Osteoblast (primary cell): ENCODE measurements around the gene HHIPL1. TPM values are rescaled to one million over a fixed set of nuclear protein-coding genes. Genes with fewer than 3 reads are reported as not detected.

Experiments used
- DNase-seq: peaks from one replicate; pipeline ENCODE4 v3.0.0; 2011; ENCODE audit warnings: low spot score, mixed read lengths; ENCODE audit not compliant: insufficient read length; ENCODE audit errors: missing footprints
- H2AFZ ChIP-seq: 2 replicates; pipeline ENCODE4 v1.6.0; 2011; ENCODE audit warnings: mild to moderate bottlenecking, low read length
- H3K27ac ChIP-seq: 2 replicates; pipeline ENCODE4 v1.5.1; 2011; ENCODE audit warnings: mild to moderate bottlenecking, low read depth, low read length, moderate library complexity
- H3K27me3 ChIP-seq: 2 replicates; pipeline ENCODE4 v1.6.0; 2012; ENCODE audit warnings: mild to moderate bottlenecking, control low read depth, inconsistent platforms, low read length, moderate library complexity; ENCODE audit not compliant: insufficient read depth
- H3K36me3 ChIP-seq: 2 replicates; pipeline ENCODE4 v1.5.1; 2011; ENCODE audit warnings: mild to moderate bottlenecking, low read length, control low read depth, moderate library complexity; ENCODE audit not compliant: insufficient read depth
- H3K4me1 ChIP-seq: 2 replicates; pipeline ENCODE4 v1.5.1; 2011; ENCODE audit warnings: mild to moderate bottlenecking, low read length, control low read depth, moderate library complexity; ENCODE audit not compliant: insufficient read depth
- H3K4me2 ChIP-seq: 2 replicates; pipeline ENCODE4 v1.6.0; 2011; ENCODE audit warnings: mild to moderate bottlenecking, low read length; ENCODE audit not compliant: insufficient read depth
- H3K4me3 ChIP-seq: fragments of 200-600 bp; sonication (generic); 3 replicates; pipeline ENCODE4 v1.5.1; 2012; ENCODE audit warnings: mild to moderate bottlenecking, low read length, inconsistent platforms; ENCODE audit not compliant: insufficient read depth
- H3K79me2 ChIP-seq: 2 replicates; pipeline ENCODE4 v1.6.0; 2012; ENCODE audit warnings: mild to moderate bottlenecking, low read length, control low read depth, inconsistent platforms; ENCODE audit not compliant: insufficient read depth
- H3K9me3 ChIP-seq: 2 replicates; pipeline ENCODE4 v1.5.1; 2011; ENCODE audit warnings: low read depth, low read length, control low read depth
- H4K20me1 ChIP-seq: 2 replicates; pipeline ENCODE4 v1.6.0; 2012; ENCODE audit warnings: mild to moderate bottlenecking, low read length, control low read depth; ENCODE audit not compliant: insufficient read depth
- total RNA-seq: library from RNA; depleted of rRNA; stranded (reverse); fragments of >200 nt; gene quantifications from 2 replicates; pipeline ENCODE4 v1.2.3, GENCODE V29; 2012
- TF ChIP-seq, protein P1 (sequence below): IDR thresholded peaks from 2 replicates; pipeline ENCODE4 v1.5.1; 2011; ENCODE audit warnings: mild to moderate bottlenecking, low read depth, low read length, moderate library complexity; ENCODE audit errors: extremely low read depth

HHIPL1 gene
- total RNA-seq, 1 donor, result 12.3 TPM

DNA sequence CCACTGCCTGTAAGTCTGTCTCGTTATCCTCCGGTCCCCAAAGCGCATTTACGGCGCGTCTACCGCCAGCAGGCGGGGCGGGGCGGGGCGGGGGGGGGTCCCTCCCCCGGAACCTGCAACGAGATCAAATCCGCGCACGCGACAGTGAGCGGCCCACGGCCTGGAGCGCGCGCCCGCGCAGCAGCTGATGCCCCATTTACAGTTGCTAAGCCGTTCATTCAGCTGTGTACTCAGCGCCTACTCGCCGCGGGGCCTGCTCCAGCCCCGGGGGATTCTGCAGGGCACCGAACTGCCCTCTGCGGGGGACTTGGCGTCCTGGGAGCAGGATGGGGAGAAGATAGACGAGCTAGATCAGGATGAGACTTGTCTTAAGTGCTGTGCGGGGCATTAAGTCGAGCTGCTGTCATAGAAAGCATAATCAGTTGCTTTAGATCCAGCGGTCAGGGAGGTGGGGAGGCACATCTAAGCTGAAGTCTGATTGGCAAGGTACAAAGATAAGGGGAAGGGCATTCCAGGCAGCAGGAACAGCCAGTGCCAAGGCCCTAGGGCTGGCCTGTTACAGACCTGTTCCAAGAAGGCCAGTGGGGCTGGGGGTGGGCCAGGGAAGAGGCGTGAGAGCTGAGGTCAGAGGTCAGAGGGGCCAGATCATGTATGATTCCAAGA, 39.5 kb upstream of the HHIPL1 start:
- peak; percentile 97 for DNase-seq
- Histone ChIP-seq H3K27me3 (no peaks in the 10 kb centered on the region), H3K79me2 (peaks cover 24% of the 10 kb centered on the region), H2AFZ (peak overlapping the region; percentile 88), H4K20me1 (peaks cover 6% of the 10 kb centered on the region), H3K4me3 (peak overlapping the region; percentile 84), H3K27ac (no peak overlapping the region), H3K4me2 (peak overlapping the region; percentile 85), H3K4me1 (peaks cover 21% of the 10 kb centered on the region), H3K9me3 (no peaks in the 10 kb centered on the region), H3K36me3 (no peaks in the 10 kb centered on the region)
- TF ChIP-seq, protein P1, sequence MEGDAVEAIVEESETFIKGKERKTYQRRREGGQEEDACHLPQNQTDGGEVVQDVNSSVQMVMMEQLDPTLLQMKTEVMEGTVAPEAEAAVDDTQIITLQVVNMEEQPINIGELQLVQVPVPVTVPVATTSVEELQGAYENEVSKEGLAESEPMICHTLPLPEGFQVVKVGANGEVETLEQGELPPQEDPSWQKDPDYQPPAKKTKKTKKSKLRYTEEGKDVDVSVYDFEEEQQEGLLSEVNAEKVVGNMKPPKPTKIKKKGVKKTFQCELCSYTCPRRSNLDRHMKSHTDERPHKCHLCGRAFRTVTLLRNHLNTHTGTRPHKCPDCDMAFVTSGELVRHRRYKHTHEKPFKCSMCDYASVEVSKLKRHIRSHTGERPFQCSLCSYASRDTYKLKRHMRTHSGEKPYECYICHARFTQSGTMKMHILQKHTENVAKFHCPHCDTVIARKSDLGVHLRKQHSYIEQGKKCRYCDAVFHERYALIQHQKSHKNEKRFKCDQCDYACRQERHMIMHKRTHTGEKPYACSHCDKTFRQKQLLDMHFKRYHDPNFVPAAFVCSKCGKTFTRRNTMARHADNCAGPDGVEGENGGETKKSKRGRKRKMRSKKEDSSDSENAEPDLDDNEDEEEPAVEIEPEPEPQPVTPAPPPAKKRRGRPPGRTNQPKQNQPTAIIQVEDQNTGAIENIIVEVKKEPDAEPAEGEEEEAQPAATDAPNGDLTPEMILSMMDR, result no peak

DNA sequence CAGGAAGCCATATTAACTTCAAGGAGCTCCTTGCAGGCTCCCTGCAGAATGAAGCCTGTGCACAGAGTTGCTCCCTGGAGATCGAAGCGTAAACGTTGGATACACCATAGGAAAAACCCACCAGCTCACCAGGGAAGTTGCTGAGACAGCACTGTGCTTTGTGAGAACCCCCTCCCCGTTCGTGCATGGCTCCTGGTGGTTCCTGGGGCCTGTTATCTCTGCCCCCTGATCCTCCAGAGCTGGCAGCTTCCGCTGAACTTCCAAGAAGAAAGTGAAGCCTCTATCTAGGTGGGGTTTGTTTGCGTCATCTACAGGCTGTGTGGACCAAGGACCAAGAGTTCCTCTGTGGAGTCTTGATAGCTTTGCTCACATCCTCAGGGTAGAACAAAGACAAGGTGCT, 38.6 kb upstream of the HHIPL1 start:
- Histone ChIP-seq H3K79me2 (peaks cover 15% of the 10 kb centered on the region), H3K27ac (no peak overlapping the region), H3K9me3 (no peaks in the 10 kb centered on the region), H3K36me3 (no peaks in the 10 kb centered on the region), H3K4me3 (no peak overlapping the region), H2AFZ (no peak overlapping the region), H4K20me1 (peaks cover 4% of the 10 kb centered on the region), H3K27me3 (no peaks in the 10 kb centered on the region), H3K4me1 (peaks cover 18% of the 10 kb centered on the region), H3K4me2 (no peak overlapping the region)
- no peak for DNase-seq
- TF ChIP-seq, protein P1, result no peak

DNA sequence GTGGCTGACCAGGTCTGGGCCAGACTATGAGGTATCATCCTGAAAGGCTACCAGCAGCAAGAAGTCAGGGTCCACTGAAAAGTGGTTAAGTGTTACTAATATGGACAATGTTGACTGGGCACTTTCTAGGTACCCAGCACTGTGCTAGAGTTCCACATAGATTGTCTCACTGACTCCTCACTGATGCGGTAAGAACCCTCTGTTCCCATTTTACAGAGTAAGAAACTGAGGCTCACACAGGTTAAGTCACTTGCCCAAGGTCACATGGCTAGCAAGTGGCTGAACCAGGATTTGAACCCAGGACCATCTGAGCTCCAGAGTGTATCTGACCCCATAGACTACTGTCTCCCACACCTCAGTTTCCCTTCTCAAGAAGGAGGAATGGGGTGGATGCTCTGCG, 36.3 kb upstream of the HHIPL1 start:
- Histone ChIP-seq H2AFZ (no peak overlapping the region), H3K4me1 (peaks cover 12% of the 10 kb centered on the region), H3K36me3 (no peaks in the 10 kb centered on the region), H3K27me3 (no peaks in the 10 kb centered on the region), H3K4me3 (no peak overlapping the region), H3K79me2 (peaks cover under 1% of the 10 kb centered on the region), H3K27ac (no peak overlapping the region), H4K20me1 (peaks cover 4% of the 10 kb centered on the region), H3K9me3 (no peaks in the 10 kb centered on the region), H3K4me2 (no peak overlapping the region)
- TF ChIP-seq, protein P1, result no peak
- peak; percentile 17 for DNase-seq

DNA sequence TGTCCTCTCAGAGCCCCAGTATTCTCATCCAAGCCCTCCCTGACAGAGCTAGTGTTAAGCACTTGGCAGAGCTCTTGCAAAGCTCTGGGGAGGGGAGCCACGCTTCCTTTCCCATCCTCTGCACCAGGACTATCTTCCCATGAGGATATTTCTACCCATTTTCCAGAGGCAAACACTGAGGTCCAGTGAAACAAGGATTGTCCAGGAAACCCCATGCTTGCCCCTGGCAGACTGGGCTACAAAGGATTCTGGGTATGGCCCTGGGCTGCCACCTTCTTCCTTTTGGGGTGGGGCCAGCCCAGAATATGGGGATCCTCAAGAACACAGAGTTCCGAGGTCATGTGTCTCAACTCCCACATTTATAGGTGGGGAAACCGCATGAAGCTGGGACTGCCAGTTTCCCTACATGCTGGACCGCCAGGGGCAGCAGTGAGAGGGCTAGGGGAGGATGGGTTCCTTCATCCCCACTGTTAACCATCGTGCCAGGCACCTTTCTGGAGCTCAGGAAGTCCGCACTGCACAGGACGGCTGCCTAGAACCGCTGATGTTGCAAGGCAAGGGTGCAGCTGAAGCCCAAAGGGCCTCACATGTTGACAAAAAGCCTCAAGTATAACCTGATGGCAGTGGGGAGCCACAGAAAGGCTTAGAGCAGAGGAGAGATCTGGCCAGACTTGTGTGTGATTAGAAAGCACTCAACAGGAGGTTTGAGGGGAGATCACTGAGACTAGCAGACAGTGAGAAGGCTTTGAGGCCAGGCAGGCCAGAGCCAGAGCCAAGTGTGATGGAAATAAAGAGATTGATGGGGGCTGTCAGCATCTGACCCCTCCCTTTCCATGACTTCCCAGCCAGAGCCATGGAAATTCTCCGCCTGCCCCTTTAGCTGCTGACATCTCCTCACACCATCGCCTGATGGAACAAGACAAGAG, 35.4 kb upstream of the HHIPL1 start:
- peak; percentile 78 for DNase-seq
- no peaks in the 10 kb centered on the region for H3K27me3 ChIP-seq
- no peaks in the 10 kb centered on the region for H3K9me3 ChIP-seq
- H3K27ac ChIP-seq, result no peak overlapping the region
- peaks cover 4% of the 10 kb centered on the region for H4K20me1 ChIP-seq
- TF ChIP-seq, protein P1, result no peak
- no peaks in the 10 kb centered on the region for H3K79me2 ChIP-seq
- H3K4me1 ChIP-seq, result peaks cover 12% of the 10 kb centered on the region
- H2AFZ ChIP-seq, result no peak overlapping the region
- no peak overlapping the region for H3K4me3 ChIP-seq
- no peaks in the 10 kb centered on the region for H3K36me3 ChIP-seq
- H3K4me2 ChIP-seq, result no peak overlapping the region
